Left lung (tissue), 10 donors: ENCODE measurements around the gene E2F7. TPM values are rescaled to one million over a fixed set of nuclear protein-coding genes. Genes with fewer than 3 reads are reported as not detected.

ENCODE experiments used
- ATAC-seq: fragments of 200-7000 bp; cut with Tn5 transposase; one replicate; pipeline ENCODE4 v1.9.1; 2020; ENCODE audit warnings: moderate library complexity
- DNase-seq, 4 donors: peaks; one replicate each; pipeline ENCODE4 v3.0.0-alpha.2; 2013 to 2020
- H3K27ac ChIP-seq, 2 donors: fragments of 200-600 bp; sonication (generic) in 1 of 2; one replicate each; pipeline versions ENCODE4 v1.5.0 to v1.8.0; 2020 to 2021
- H3K27me3 ChIP-seq, 2 donors: fragments of 200-600 bp; sonication (generic) in 1 of 2; one replicate each; pipeline versions ENCODE4 v1.5.0 to v1.8.0; 2020 to 2021
- H3K36me3 ChIP-seq, 2 donors: fragments of 200-600 bp; sonication (generic) in 1 of 2; one replicate each; pipeline versions ENCODE4 v1.5.0 to v1.8.0; 2020 to 2021
- H3K4me1 ChIP-seq, 2 donors: fragments of 200-600 bp; one replicate each; pipeline ENCODE4 v1.8.0; 2021
- H3K4me3 ChIP-seq, 2 donors: fragments of 200-600 bp; sonication (generic) in 1 of 2; one replicate each; pipeline versions ENCODE4 v1.5.0 to v1.8.0; 2020 to 2021; ENCODE audit warnings: mild to moderate bottlenecking in 1 of 2
- H3K9me3 ChIP-seq, 2 donors: fragments of 200-600 bp; sonication (generic) in 1 of 2; one replicate each; pipeline versions ENCODE4 v1.5.0 to v1.8.0; 2020 to 2021
- CTCF ChIP-seq, 2 donors: fragments of 200-600 bp; sonication (generic) in 1 of 2; IDR thresholded peaks; one replicate each; pipeline versions ENCODE4 v1.5.0 to v1.8.0; 2021; ENCODE audit warnings: antibody characterized with exemption in 2 of 2
- intact Hi-C, 2 donors: fragments of 100-400 bp; cut with DNase I; formaldehyde crosslinking; loops; one replicate each; pipeline versions ENCODE4 v1.11.2 to v1.14.2; 2022
- polyA plus RNA-seq, 6 donors: library from polyadenylated mRNA; unstranded; fragments of 120-200 nt; gene quantifications; one replicate each; pipeline ENCODE4 v1.2.1, GENCODE V29; 2013; ENCODE audit not compliant: insufficient read length in 6 of 6
- total RNA-seq, 2 donors: library from RNA; stranded (reverse); fragmentation: NEBNext Ultra II Directional; extraction: Animal tissue kit (Norgen Biotek cat#: 25700); gene quantifications; one replicate each; pipeline ENCODE4 v1.2.1, GENCODE V29; 2021
- donor health status: DM: no; HTN: yes; CAD: no.
- donor health status: DM: no; HTN: no; CAD: no.

Gene E2F7
- total and polyA plus RNA-seq, 8 donors, result 1.7 to 10.9 (median 6.8) TPM

- H3K27me3 ChIP-seq, result peaks cover 0 to 24% of the 10 kb centered on the region in 2 donors
- H3K9me3 ChIP-seq, result no peaks in the 10 kb centered on the region
- peaks cover 4 to 10% of the 10 kb centered on the region in 2 donors for H3K4me1 ChIP-seq
- H3K36me3 ChIP-seq, result no peaks in the 10 kb centered on the region
- intact Hi-C loops, result loop anchor here in 1 of 2 donors (10.0 kb wide), 1 partner anchor 624 kb away; no protein-coding TSS in a partner anchor
- H3K27ac ChIP-seq, result no peak overlapping the region
- no peak overlapping the region for H3K4me3 ChIP-seq
- no peak for DNase-seq
- ATAC-seq, result no peak
- no peak for TF ChIP-seq CTCF (IDR thresholded peaks at IDR 0.05)
These were observed 5.1 kb downstream of the E2F7 start for GRCh38 chr12:77060136-77060882.

- DNase-seq, result no peak
- Histone ChIP-seq H3K27me3 (peaks cover 0 to 9% of the 10 kb centered on the region in 2 donors), H3K27ac (no peak overlapping the region), H3K36me3 (no peaks in the 10 kb centered on the region), H3K9me3 (no peaks in the 10 kb centered on the region), H3K4me3 (no peak overlapping the region), H3K4me1 (peaks cover 0 to 4% of the 10 kb centered on the region in 2 donors)
- no peak for TF ChIP-seq CTCF (IDR thresholded peaks at IDR 0.05)
- intact Hi-C loops, result no loop called here
- ATAC-seq, result no peak
These were observed 6.6 kb downstream of the E2F7 start for GRCh38 chr12:77058740-77059139.

- no peak for TF ChIP-seq CTCF (IDR thresholded peaks at IDR 0.05)
- Histone ChIP-seq H3K4me1 (no peaks in the 10 kb centered on the region), H3K27me3 (no peaks in the 10 kb centered on the region), H3K4me3 (no peak overlapping the region), H3K9me3 (no peaks in the 10 kb centered on the region), H3K36me3 (no peaks in the 10 kb centered on the region), H3K27ac (no peak overlapping the region)
- intact Hi-C loops, result no loop called here
- ATAC-seq (no peak), DNase-seq (peak in 2 of 4 donors; percentile 8 to 30)
These were observed 10.5 kb downstream of the E2F7 start for GRCh38 chr12:77054851-77055250.

- Histone ChIP-seq H3K27ac (no peak overlapping the region), H3K9me3 (no peaks in the 10 kb centered on the region), H3K4me1 (no peaks in the 10 kb centered on the region), H3K4me3 (no peak overlapping the region), H3K27me3 (no peaks in the 10 kb centered on the region), H3K36me3 (no peaks in the 10 kb centered on the region)
- no peak for ATAC-seq
- no peak for TF ChIP-seq CTCF (IDR thresholded peaks at IDR 0.05)
- no peak for DNase-seq
- intact Hi-C loops, result no loop called here
These were observed 12.1 kb downstream of the E2F7 start for GRCh38 chr12:77053259-77053658.

- peak in 2 of 4 donors; percentile 18 to 46 for DNase-seq
- peak; percentile 94 for ATAC-seq
- H3K36me3 ChIP-seq, result peaks cover 0 to 4% of the 10 kb centered on the region in 2 donors
These were observed 15.5 kb downstream of the E2F7 start for GRCh38 chr12:77049767-77050353.

More at GRCh38 chr12:77049767-77050353, 15.5 kb downstream of the E2F7 start:
- intact Hi-C loops, result no loop called here
- peak; percentile 68 to 74 for TF ChIP-seq CTCF (IDR thresholded peaks at IDR 0.05)
- Histone ChIP-seq H3K4me3 (no peak overlapping the region), H3K27ac (no peak overlapping the region), H3K27me3 (no peaks in the 10 kb centered on the region), H3K9me3 (no peaks in the 10 kb centered on the region), H3K4me1 (no peaks in the 10 kb centered on the region)
